Astrocyte of the cerebellum (primary cell): ENCODE results near the gene EPAS1.

Experiments
- DNase-seq: peaks from one replicate; pipeline ENCODE4 v3.0.0-alpha.2; 2011; ENCODE audit warnings: low read depth
- H3K4me3 ChIP-seq: 2 replicates; pipeline ENCODE4 v1.5.1; 2011; ENCODE audit warnings: mild to moderate bottlenecking, low read depth, low read length, moderate library complexity
- in situ Hi-C: cut with HindIII; loops from 2 replicates; pipeline ENCODE4 v1.10.0; 2017; ENCODE audit warnings: low sequenced_read_pairs
- TF ChIP-seq, protein P1 (sequence below): IDR thresholded peaks from 2 replicates; pipeline ENCODE4 v1.5.1; 2012; ENCODE audit warnings: low read length, low read depth, moderate library complexity, mild to moderate bottlenecking; ENCODE audit errors: missing control alignments

Gene EPAS1

DNA sequence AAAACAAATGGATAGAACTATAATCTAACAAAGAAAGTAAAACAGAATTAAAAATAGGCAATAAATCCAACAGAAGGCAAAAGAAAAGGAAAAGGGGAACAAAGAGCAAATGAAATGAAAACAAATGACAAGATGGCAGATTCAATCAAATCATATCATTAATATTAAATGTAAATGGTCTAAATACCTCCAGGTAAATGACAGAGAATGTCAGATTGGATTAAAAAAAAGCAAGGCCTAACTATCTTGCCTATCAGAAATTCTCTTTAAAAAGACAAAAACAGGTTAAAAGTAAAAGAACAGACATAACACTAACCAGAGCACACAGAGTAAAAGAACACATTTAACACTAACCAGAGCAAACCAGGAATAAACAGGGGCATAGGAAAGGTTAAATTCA lies 119.1 kb downstream of the EPAS1 start:
- in situ Hi-C loops: no loop called here
- H3K4me3 ChIP-seq: no peak overlapping the region
- TF ChIP-seq, protein P1, sequence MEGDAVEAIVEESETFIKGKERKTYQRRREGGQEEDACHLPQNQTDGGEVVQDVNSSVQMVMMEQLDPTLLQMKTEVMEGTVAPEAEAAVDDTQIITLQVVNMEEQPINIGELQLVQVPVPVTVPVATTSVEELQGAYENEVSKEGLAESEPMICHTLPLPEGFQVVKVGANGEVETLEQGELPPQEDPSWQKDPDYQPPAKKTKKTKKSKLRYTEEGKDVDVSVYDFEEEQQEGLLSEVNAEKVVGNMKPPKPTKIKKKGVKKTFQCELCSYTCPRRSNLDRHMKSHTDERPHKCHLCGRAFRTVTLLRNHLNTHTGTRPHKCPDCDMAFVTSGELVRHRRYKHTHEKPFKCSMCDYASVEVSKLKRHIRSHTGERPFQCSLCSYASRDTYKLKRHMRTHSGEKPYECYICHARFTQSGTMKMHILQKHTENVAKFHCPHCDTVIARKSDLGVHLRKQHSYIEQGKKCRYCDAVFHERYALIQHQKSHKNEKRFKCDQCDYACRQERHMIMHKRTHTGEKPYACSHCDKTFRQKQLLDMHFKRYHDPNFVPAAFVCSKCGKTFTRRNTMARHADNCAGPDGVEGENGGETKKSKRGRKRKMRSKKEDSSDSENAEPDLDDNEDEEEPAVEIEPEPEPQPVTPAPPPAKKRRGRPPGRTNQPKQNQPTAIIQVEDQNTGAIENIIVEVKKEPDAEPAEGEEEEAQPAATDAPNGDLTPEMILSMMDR: no peak
- DNase-seq: no peak

DNA sequence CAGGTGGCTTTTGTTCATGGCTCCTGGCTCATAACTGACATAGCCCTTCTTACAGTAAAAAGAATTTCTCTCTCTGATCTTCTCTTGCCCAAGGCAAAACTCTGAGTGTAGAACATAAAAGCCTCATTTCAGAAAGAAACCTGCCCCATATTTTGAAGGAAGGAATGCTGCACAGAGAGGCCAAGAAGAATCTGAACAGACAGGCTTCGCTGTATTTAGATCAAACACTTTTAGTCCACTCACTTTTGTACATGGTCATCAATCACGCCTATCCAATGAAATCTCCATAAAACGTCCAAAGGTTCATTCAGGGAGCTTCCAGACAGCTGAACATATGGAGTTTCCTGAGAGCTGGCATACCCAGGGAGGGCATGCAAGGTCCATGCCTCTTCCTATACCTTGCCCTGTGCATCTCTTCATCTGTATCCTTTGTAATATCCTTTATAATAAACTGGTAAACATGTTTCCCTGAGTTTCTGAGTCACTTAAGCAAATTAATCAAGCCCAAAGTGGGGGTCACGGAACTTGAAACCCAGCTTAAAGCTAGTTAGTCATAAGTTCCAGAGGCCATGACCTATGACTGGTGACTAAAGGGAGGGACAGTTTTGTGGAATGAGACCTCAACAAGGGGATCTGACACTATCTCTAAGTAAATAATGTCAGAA lies 119.7 kb downstream of the EPAS1 start:
- in situ Hi-C loops: no loop called here
- TF ChIP-seq, protein P1: no peak
- no peak overlapping the region for H3K4me3 ChIP-seq
- DNase-seq: no peak

DNA sequence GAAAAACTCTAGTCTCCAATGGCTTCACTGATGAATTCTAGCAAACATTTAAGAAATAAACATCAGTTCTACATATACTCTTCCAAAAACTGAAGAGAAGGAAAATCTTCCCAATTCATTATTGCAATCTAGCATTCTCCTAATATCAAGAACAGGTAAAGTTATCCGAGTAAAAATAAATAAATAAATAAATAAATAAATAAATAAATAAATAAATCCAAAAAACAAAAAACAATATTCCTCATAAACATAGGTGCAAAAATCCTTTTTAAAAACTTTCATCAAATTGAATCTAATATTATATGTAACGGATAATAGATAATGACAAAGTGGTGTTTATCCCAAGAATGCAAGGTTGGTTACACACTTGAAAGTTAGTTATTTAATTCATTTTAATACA lies 123.7 kb downstream of the EPAS1 start:
- in situ Hi-C loops: no loop called here
- H3K4me3 ChIP-seq: no peak overlapping the region
- DNase-seq: no peak
- TF ChIP-seq, protein P1: no peak

DNA sequence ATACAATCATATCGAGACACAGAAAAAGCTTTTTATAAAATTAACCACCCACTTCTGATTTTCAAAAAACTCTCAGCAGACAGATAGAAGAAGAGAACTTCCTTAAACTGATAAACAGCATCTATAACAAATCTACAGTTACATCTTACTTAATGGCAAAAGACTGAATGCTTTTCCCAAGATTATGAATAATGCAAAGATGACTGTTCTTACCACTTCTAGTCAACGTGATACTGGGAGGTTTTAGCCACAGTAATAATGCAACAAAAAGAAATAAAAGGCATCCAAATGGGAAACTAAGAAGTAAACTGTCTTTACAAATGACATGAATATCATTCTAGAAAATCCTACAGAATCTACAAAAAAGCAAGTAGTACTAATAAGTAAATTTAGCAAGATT lies 124.2 kb downstream of the EPAS1 start:
- H3K4me3 ChIP-seq: no peak overlapping the region
- no peak for DNase-seq
- in situ Hi-C loops: no loop called here
- TF ChIP-seq, protein P1: no peak

DNA sequence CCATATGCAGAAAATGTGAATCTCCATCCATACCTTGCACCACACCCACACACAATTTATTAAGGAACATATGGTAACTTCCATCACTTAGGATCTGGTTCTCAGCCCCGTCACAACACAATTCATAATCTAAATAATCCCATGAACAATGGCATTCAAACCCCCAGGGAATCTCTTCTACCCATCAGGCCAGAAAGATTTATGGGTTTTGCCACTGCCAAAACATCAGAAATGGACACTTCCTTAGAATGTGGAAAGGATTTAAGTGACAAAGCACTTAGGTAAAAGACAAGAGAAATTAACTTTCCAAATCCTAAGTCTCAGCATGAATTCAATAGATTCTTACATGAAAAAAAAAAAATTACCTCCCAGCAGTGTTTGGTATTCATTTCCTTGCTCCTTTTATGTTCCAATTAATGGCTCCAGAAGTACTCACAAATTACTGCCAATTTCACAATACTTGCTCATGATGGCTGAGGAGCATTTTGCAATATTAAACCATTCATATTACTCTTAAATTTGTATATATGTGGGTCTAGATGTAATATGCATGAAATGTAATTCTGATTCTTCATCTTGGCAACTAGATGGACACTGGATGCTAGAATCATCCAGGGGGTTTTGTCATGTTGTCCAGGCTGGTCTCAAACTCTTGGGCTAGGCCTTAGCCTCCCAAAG lies 125.6 kb downstream of the EPAS1 start:
- no peak overlapping the region for H3K4me3 ChIP-seq
- no peak for DNase-seq
- TF ChIP-seq, protein P1: no peak
- in situ Hi-C loops: no loop called here

DNA sequence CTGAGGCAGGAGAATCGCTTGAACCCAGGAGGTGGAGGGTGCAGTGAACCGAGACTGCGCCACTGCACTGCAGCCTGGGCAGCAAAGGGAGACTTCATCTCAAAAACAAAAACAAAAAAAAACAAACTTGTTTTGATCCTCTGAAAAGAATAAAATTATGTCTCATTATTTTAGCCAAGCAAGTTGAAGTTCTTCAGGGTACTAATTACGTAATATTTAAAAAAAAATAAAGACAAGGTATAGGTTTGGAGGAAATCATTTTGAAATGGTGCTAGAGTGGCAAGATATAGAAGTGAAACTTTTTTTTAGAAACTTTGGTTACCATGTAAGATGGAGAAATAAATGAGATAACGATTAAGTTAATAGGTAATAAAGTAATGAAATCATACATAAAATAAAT lies 127.7 kb downstream of the EPAS1 start:
- TF ChIP-seq, protein P1: no peak
- in situ Hi-C loops: no loop called here
- DNase-seq: no peak
- no peak overlapping the region for H3K4me3 ChIP-seq
